ENCODE results near the gene HPS6. TPM values are rescaled to one million over a fixed set of nuclear protein-coding genes. Genes with fewer than 3 reads are reported as not detected.

Gene HPS6
- total RNA-seq, 1 experiment from 2014 or later = 31.7 TPM

DNA sequence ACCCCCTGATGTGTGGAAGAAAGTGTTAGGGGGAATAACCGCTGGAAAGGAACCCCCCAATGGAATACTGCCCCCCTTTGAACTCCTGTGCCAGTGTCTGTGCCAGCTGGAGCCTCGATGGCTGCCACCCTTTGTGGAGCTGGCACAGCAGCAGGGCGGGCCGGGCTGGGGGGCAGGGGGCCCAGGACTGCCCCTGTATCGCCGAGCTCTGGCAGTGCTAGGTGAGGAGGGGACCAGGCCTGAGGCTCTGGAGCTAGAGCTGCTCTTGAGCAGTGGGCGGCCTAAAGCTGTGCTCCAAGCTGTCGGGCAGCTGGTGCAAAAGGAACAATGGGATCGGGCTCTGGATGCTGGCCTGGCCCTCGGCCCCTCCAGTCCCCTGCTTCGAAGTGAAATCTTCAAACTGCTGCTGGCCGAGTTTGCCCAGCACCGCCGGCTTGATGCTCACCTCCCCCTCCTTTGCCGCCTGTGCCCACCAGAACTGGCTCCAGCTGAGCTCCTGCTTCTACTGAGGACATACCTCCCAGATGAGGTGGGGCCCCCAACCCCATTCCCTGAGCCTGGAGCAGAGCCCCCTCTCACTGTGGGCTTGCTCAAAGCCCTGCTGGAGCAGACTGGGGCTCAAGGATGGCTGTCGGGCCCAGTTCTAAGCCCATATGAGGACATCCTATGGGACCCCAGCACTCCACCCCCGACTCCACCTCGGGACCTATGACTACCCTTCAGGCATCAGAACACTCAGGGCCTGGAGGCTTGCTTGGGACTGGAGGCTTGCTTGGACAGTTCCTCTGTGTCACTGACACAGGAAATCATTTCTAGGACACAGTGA lies 2.2 kb downstream of the HPS6 start:
- no peak for ATAC-seq
- Histone ChIP-seq H3K9me2 (ENCODE audit: insufficient read depth) (no peaks in the 10 kb centered on the region), H4K20me1 (ENCODE audit: insufficient read depth) (no peaks in the 10 kb centered on the region), H2AFZ (ENCODE audit: low read depth, low read length, poor library complexity, severe bottlenecking) (no peak overlapping the region), H3K36me3 (ENCODE audit: control insufficient read depth in 1 of 2, insufficient read depth in 2 of 2, low read length in 2 of 2) (0 out of 4 replicates have a peak, but pooled peaks cover 0 to 2% of the 10 kb centered on the region in 2 experiments), H3K79me2 (ENCODE audit: insufficient read depth, low read length) (peaks cover 31% of the 10 kb centered on the region), H3K4me1 (ENCODE audit: control insufficient read depth in 1 of 2, insufficient read depth in 2 of 2, low read length in 2 of 2) (peaks cover 12 to 22% of the 10 kb centered on the region in 2 experiments), H3K4me2 (ENCODE audit: low read length) (no peak overlapping the region), H3K9ac (ENCODE audit: low read length) (no peak overlapping the region), H3K4me3 (replicated peaks in 1 of 2; ENCODE audit: low read depth in 1 of 2, low read length in 2 of 2) (no peak overlapping the region), H3K9me3 (ENCODE audit: control insufficient read depth in 1 of 2, insufficient read depth in 1 of 2, low read depth in 1 of 2, low read length in 2 of 2) (no peaks in the 10 kb centered on the region), H3K27me3 (ENCODE audit: insufficient read depth, low read length) (no peaks in the 10 kb centered on the region), H3K27ac (ENCODE audit: low read depth, low read length) (no peak overlapping the region)
- CTCF ChIA-PET = interaction anchor here (1.1 to 2.9 kb wide), 3 partner anchors 11 to 227 kb away, joined by 3 to 14 read pairs (median 3); partner anchors contain the start of gene ARMH3
- no TSS peak for BruUV-seq (replicated peaks)
- no peak for DNase-seq (ENCODE audit: low read depth, low spot score)
- POLR2A ChIA-PET = interaction anchor here (2.4 kb wide), 1 partner anchor 9 kb away, joined by 10 read pairs; no protein-coding TSS in a partner anchor
- intact Hi-C loops (cut with micrococcal nuclease) = no loop called here
- RAD21 ChIA-PET (ENCODE audit: low non-redundant PET in 1 of 2, low total read pairs in 2 of 2, uncharacterized antibody in 2 of 2, unreplicated experiment in 2 of 2) = no interaction called here
- no peak for TF ChIP-seq TCF7L2 (IDR thresholded peaks at IDR 0.05; ENCODE audit: borderline replicate concordance, extremely low read depth, insufficient read depth, insufficient read length)
- TF ChIP-seq, protein P1, sequence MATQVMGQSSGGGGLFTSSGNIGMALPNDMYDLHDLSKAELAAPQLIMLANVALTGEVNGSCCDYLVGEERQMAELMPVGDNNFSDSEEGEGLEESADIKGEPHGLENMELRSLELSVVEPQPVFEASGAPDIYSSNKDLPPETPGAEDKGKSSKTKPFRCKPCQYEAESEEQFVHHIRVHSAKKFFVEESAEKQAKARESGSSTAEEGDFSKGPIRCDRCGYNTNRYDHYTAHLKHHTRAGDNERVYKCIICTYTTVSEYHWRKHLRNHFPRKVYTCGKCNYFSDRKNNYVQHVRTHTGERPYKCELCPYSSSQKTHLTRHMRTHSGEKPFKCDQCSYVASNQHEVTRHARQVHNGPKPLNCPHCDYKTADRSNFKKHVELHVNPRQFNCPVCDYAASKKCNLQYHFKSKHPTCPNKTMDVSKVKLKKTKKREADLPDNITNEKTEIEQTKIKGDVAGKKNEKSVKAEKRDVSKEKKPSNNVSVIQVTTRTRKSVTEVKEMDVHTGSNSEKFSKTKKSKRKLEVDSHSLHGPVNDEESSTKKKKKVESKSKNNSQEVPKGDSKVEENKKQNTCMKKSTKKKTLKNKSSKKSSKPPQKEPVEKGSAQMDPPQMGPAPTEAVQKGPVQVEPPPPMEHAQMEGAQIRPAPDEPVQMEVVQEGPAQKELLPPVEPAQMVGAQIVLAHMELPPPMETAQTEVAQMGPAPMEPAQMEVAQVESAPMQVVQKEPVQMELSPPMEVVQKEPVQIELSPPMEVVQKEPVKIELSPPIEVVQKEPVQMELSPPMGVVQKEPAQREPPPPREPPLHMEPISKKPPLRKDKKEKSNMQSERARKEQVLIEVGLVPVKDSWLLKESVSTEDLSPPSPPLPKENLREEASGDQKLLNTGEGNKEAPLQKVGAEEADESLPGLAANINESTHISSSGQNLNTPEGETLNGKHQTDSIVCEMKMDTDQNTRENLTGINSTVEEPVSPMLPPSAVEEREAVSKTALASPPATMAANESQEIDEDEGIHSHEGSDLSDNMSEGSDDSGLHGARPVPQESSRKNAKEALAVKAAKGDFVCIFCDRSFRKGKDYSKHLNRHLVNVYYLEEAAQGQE (IDR thresholded peaks at IDR 0.05; ENCODE audit: low read depth) = no peak
- TF ChIP-seq FOSL1 (IDR thresholded peaks at IDR 0.05; ENCODE audit: low read depth) = no peak
- TF ChIP-seq, protein P2, sequence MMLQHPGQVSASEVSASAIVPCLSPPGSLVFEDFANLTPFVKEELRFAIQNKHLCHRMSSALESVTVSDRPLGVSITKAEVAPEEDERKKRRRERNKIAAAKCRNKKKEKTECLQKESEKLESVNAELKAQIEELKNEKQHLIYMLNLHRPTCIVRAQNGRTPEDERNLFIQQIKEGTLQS (IDR thresholded peaks at IDR 0.05) = no peak
- no peak for TF ChIP-seq ZNF274 (IDR thresholded peaks at IDR 0.05; ENCODE audit: low read depth, low read length)
- TF ChIP-seq ZFX (IDR thresholded peaks at IDR 0.05) = no peak; the same call in 1 of the 2 replicates
- no peak for TF ChIP-seq YY1 (IDR thresholded peaks at IDR 0.05; ENCODE audit: extremely low read depth, insufficient replicate concordance, low read depth, low read length)
- no peak for TF ChIP-seq SIN3A (IDR thresholded peaks at IDR 0.05; ENCODE audit: low read depth)
- TF ChIP-seq, protein P3, sequence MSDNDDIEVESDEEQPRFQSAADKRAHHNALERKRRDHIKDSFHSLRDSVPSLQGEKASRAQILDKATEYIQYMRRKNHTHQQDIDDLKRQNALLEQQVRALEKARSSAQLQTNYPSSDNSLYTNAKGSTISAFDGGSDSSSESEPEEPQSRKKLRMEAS (IDR thresholded peaks at IDR 0.05) = no peak
- no peak for TF ChIP-seq EGR1 (IDR thresholded peaks at IDR 0.05; ENCODE audit: low read depth)
- TF ChIP-seq ELF1 (IDR thresholded peaks at IDR 0.05; ENCODE audit: borderline replicate concordance, low read depth) = no peak
- TF ChIP-seq CBX3 (IDR thresholded peaks at IDR 0.05; ENCODE audit: low read depth) = no peak
- TF ChIP-seq SRF (IDR thresholded peaks at IDR 0.05; ENCODE audit: low read depth) = no peak
- no peak for TF ChIP-seq JUND (IDR thresholded peaks at IDR 0.05)
- no peak for TF ChIP-seq SP1 (IDR thresholded peaks at IDR 0.05; ENCODE audit: low read depth)
- no peak for TF ChIP-seq POLR2A (IDR thresholded peaks at IDR 0.05; ENCODE audit: borderline replicate concordance, extremely low read depth, insufficient read depth, insufficient read length)
- TF ChIP-seq, protein P4, sequence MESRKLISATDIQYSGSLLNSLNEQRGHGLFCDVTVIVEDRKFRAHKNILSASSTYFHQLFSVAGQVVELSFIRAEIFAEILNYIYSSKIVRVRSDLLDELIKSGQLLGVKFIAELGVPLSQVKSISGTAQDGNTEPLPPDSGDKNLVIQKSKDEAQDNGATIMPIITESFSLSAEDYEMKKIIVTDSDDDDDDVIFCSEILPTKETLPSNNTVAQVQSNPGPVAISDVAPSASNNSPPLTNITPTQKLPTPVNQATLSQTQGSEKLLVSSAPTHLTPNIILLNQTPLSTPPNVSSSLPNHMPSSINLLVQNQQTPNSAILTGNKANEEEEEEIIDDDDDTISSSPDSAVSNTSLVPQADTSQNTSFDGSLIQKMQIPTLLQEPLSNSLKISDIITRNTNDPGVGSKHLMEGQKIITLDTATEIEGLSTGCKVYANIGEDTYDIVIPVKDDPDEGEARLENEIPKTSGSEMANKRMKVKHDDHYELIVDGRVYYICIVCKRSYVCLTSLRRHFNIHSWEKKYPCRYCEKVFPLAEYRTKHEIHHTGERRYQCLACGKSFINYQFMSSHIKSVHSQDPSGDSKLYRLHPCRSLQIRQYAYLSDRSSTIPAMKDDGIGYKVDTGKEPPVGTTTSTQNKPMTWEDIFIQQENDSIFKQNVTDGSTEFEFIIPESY (IDR thresholded peaks at IDR 0.05; ENCODE audit: extremely low read depth, insufficient replicate concordance, low read length) = no peak
- TF ChIP-seq EZH2 (IDR thresholded peaks at IDR 0.05) = no peak

All from HCT116 (cell line).